Sigmoid colon (tissue), 7 donors: ENCODE measurements around the gene CDK6. TPM values are rescaled to one million over a fixed set of nuclear protein-coding genes. Genes with fewer than 3 reads are reported as not detected.

ENCODE experiments used
- DNase-seq: peaks from one replicate; pipeline ENCODE4 v3.0.0-alpha.2; 2019
- H3K27ac ChIP-seq, 4 donors: fragments of 200-600 bp; sonication (generic); one replicate each; pipeline ENCODE4 v1.5.1; 2016 to 2019; ENCODE audit warnings: mild to moderate bottlenecking in 1 of 4
- H3K27me3 ChIP-seq, 3 donors: fragments of 200-600 bp; sonication (generic); one replicate each; pipeline ENCODE4 v1.5.1; 2019; ENCODE audit warnings: mild to moderate bottlenecking in 1 of 3
- H3K36me3 ChIP-seq, 4 donors: fragments of 200-600 bp; sonication (generic); one replicate each; pipeline ENCODE4 v1.5.1; 2016 to 2019
- H3K4me1 ChIP-seq, 4 donors: fragments of 200-600 bp; sonication (generic); one replicate each; pipeline ENCODE4 v1.5.1; 2017 to 2019
- H3K4me3 ChIP-seq, 4 donors: fragments of 200-600 bp; sonication (generic); one replicate each; pipeline ENCODE4 v1.5.1; 2017 to 2019; ENCODE audit warnings: mild to moderate bottlenecking in 2 of 4, moderate library complexity in 1 of 4
- H3K9me3 ChIP-seq, 4 donors: fragments of 200-600 bp in 3 of 4; sonication (generic) in 3 of 4; one replicate each; pipeline versions ENCODE4 v1.5.1 to v1.6.1; 2013 to 2019
- EP300 ChIP-seq, 4 donors: sonication (generic); formaldehyde crosslinking; IDR thresholded peaks; one replicate each; pipeline ENCODE4 v1.6.1; 2017; ENCODE audit warnings: antibody characterized with exemption in 4 of 4
- POLR2A ChIP-seq, 2 donors: fragments of 450-650 bp; IDR thresholded peaks; one replicate each; pipeline ENCODE4 v1.6.1; 2016; ENCODE audit warnings: antibody characterized with exemption in 2 of 2, mild to moderate bottlenecking in 2 of 2, moderate library complexity in 2 of 2
- POLR2AphosphoS5 ChIP-seq, 4 donors: sonication (generic); formaldehyde crosslinking; IDR thresholded peaks; one replicate each; pipeline ENCODE4 v1.6.1; 2017; ENCODE audit warnings: antibody characterized with exemption in 4 of 4
- WGBS, 2 donors: extraction: QIAGEN DNeasy Blood & Tissue Kit; methylation state at CpG; one replicate each; pipeline ENCODE4 v1.1.7; 2013; 5-methylcytosine and 5-hydroxymethylcytosine counted together
- intact Hi-C: fragments of 100-400 bp; cut with DNase I; formaldehyde crosslinking; loops from one replicate; pipeline ENCODE4 v1.15.1; 2023
- polyA plus RNA-seq, 3 donors: library from polyadenylated mRNA; stranded (reverse); fragments of 200-250 nt; gene quantifications; one replicate each; pipeline ENCODE4 v1.2.3, GENCODE V29; 2013
- total RNA-seq, 4 donors: library from RNA; depleted of rRNA; stranded (reverse); fragments of >200 nt; gene quantifications; one replicate each; pipeline ENCODE4 v1.1.0, GENCODE V29; 2016
- TF ChIP-seq, protein P1 (sequence below), 4 experiments: fragments of 450-650 bp in 3 of 4; fragments of 200-600 bp in 1 of 4; IDR thresholded peaks; one replicate each; pipeline ENCODE4 v1.5.1; 2016 to 2019; ENCODE audit warnings: antibody characterized with exemption in 4 of 4, mild to moderate bottlenecking in 3 of 4, moderate library complexity in 2 of 4
- donor health status: healthy with polysubstance abuse.
- donor health status: Bipolar disorder and iron deficiency.
- donor health status: healthy.

The CDK6 gene
- total and polyA plus RNA-seq, 7 donors: 2.4 to 25.8 (median 13.3) TPM

DNA sequence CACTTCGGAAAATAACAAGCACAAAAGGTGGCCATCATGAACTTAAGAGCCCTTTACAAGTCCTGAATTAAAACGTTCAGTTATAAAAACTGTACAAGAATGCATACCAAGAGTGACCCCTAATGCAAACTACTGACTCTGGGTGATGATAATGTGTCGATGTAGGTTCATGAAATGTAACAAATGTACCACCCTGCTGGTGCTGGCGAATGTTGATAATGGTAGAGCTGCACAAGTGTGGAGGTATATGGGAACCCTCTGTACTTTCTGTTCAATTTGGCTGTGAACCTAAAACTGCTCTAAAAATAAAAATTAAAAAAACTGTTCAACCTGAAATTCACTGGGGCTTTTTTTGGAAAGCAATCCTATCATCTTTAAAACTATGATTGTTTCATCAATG, 249.5 kb downstream of the CDK6 start:
- no peak overlapping the region for H3K4me3 ChIP-seq
- 66 to 75% methylated on average over 4 of the region's 4 CpGs for WGBS, 2 donors
- no peaks in the 10 kb centered on the region for H3K27me3 ChIP-seq
- DNase-seq: no peak
- no peaks in the 10 kb centered on the region for H3K36me3 ChIP-seq
- TF ChIP-seq POLR2AphosphoS5 (IDR thresholded peaks at IDR 0.05) (no peak), EP300 (IDR thresholded peaks at IDR 0.05) (no peak), POLR2A (IDR thresholded peaks at IDR 0.05) (no peak)
- TF ChIP-seq, protein P1, sequence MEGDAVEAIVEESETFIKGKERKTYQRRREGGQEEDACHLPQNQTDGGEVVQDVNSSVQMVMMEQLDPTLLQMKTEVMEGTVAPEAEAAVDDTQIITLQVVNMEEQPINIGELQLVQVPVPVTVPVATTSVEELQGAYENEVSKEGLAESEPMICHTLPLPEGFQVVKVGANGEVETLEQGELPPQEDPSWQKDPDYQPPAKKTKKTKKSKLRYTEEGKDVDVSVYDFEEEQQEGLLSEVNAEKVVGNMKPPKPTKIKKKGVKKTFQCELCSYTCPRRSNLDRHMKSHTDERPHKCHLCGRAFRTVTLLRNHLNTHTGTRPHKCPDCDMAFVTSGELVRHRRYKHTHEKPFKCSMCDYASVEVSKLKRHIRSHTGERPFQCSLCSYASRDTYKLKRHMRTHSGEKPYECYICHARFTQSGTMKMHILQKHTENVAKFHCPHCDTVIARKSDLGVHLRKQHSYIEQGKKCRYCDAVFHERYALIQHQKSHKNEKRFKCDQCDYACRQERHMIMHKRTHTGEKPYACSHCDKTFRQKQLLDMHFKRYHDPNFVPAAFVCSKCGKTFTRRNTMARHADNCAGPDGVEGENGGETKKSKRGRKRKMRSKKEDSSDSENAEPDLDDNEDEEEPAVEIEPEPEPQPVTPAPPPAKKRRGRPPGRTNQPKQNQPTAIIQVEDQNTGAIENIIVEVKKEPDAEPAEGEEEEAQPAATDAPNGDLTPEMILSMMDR (IDR thresholded peaks at IDR 0.05): no peak
- intact Hi-C loops: no loop called here
- H3K9me3 ChIP-seq: no peaks in the 10 kb centered on the region
- H3K4me1 ChIP-seq: peaks cover 0 to 56% (median 39%) of the 10 kb centered on the region in 4 donors
- H3K27ac ChIP-seq: peak overlapping the region in 1 of 4 donors; percentile 27

DNA sequence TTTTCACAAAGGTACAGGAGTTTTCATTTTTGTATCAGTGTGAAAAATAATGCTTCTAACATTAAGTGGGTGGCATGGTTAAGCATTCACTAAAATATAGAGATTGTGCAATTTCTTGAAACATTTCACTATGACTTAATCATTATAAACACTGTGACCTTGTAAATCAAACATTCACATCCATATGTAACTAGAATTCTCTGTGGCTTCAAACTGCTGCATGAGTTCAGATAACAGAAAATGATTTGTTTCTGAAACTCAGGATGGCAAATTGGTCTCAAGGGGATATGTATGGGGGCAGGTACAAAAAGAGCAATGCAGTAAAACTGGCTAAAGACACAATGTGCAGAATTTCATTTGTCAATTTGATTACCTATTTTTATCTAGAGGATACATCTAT, 250.0 kb downstream of the CDK6 start:
- no peak for TF ChIP-seq EP300 (IDR thresholded peaks at IDR 0.05)
- TF ChIP-seq POLR2A (IDR thresholded peaks at IDR 0.05): no peak
- TF ChIP-seq, protein P1 (IDR thresholded peaks at IDR 0.05): no peak
- TF ChIP-seq POLR2AphosphoS5 (IDR thresholded peaks at IDR 0.05): no peak
- Histone ChIP-seq H3K36me3 (no peaks in the 10 kb centered on the region), H3K4me1 (peaks cover 0 to 56% (median 39%) of the 10 kb centered on the region in 4 donors), H3K27ac (peak overlapping the region in 2 of 4 donors; percentile 6 to 27), H3K27me3 (no peaks in the 10 kb centered on the region), H3K9me3 (no peaks in the 10 kb centered on the region), H3K4me3 (no peak overlapping the region)
- DNase-seq: no peak
- intact Hi-C loops: no loop called here

DNA sequence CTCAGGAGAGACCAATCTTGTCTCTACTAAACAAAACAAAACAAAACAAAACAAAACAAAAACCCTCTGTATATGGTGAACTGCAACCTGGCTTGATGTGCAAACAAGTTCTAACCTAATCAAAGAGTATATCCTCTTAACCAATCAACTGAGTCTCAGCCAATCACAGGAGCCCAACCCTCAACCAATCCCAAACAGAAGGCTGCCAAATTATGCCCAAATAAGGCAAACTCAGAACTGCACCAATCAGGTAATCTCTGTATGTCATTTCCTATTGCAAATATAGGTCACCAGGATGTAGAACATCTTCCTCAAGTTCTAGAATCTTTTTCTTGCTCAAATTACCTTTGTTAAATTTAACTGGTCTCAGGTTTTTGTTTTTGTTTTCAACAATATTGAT, 251.4 kb downstream of the CDK6 start:
- TF ChIP-seq, protein P1 (IDR thresholded peaks at IDR 0.05): no peak
- TF ChIP-seq EP300 (IDR thresholded peaks at IDR 0.05) (no peak), POLR2A (IDR thresholded peaks at IDR 0.05) (no peak), POLR2AphosphoS5 (IDR thresholded peaks at IDR 0.05) (no peak)
- H3K27ac ChIP-seq: peak overlapping the region in 1 of 4 donors; percentile 21
- no peaks in the 10 kb centered on the region for H3K27me3 ChIP-seq
- no peak overlapping the region for H3K4me3 ChIP-seq
- H3K9me3 ChIP-seq: no peaks in the 10 kb centered on the region
- no peak for DNase-seq
- peaks cover 0 to 50% (median 35%) of the 10 kb centered on the region in 4 donors for H3K4me1 ChIP-seq
- H3K36me3 ChIP-seq: peaks cover 0 to 14% (median 2%) of the 10 kb centered on the region in 4 donors
- intact Hi-C loops: no loop called here

DNA sequence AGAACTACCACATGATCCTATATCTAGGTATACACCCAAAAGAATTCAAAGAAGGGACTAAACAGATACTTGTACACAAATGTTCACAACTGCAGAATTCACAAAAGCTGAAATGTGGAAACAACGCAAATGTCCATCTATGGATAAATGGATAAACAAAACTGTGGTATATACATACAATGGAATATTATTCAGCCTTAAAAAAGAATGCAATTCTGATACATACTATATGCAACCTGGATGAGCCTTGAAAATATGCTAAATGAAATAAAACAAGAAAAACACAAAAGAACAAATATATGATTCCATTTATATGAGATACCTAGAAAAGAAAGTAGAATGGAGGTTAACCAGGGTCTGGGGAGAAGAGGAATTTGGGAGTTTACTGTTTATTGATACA, 253.4 kb downstream of the CDK6 start:
- Histone ChIP-seq H3K4me1 (peaks cover 0 to 35% (median 20%) of the 10 kb centered on the region in 4 donors), H3K27me3 (no peaks in the 10 kb centered on the region), H3K27ac (no peak overlapping the region), H3K9me3 (no peaks in the 10 kb centered on the region), H3K4me3 (no peak overlapping the region), H3K36me3 (peaks cover 0 to 34% (median 14%) of the 10 kb centered on the region in 4 donors)
- TF ChIP-seq POLR2A (IDR thresholded peaks at IDR 0.05) (no peak), EP300 (IDR thresholded peaks at IDR 0.05) (no peak), POLR2AphosphoS5 (IDR thresholded peaks at IDR 0.05) (no peak)
- TF ChIP-seq, protein P1 (IDR thresholded peaks at IDR 0.05): no peak
- intact Hi-C loops: no loop called here
- WGBS, 2 donors: 97 to 99% methylated on average over 1 of the region's 1 CpG
- no peak for DNase-seq

DNA sequence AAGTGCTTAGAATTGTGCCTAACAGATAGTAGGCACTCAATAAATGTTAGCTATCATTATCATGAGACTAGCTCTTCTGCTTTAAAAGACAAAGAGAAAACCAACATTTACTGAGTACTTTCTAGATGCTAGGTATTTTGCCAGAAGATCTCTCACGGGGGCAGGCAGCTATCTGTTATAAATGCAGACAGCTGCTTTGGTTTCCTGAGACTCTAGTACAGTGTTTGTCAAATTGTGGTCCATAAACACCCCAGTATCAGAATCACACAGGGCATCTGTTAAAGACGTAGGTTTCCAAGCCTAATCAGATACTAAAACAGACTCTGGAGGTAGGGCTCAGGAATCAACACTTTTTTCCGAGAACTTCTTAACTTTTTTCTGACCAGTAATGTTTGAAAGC, 260.1 kb downstream of the CDK6 start:
- Histone ChIP-seq H3K9me3 (no peaks in the 10 kb centered on the region), H3K4me1 (no peaks in the 10 kb centered on the region), H3K27ac (no peak overlapping the region), H3K4me3 (no peak overlapping the region), H3K27me3 (no peaks in the 10 kb centered on the region), H3K36me3 (peaks cover 4 to 98% (median 32%) of the 10 kb centered on the region in 4 donors)
- intact Hi-C loops: no loop called here
- WGBS, 2 donors: 92 to 95% methylated on average over 3 of the region's 3 CpGs
- no peak for TF ChIP-seq EP300 (IDR thresholded peaks at IDR 0.05)
- TF ChIP-seq, protein P1 (IDR thresholded peaks at IDR 0.05): no peak
- no peak for TF ChIP-seq POLR2AphosphoS5 (IDR thresholded peaks at IDR 0.05)
- DNase-seq: no peak
